ENCODE results near the gene PPFIA2. TPM values are rescaled to one million over a fixed set of nuclear protein-coding genes. Genes with fewer than 3 reads are reported as not detected.
A peak's percentile ranks its signal among the peaks of the same experiment; 100 is the strongest.

PPFIA2 gene
- 56.6 and 65.3 TPM in 2 replicates for polyA plus RNA-seq
- polyA minus RNA-seq, result 230 and 284 TPM in 2 replicates

GRCh38 chr12:81759190-81760051 lies at the start of gene PPFIA2:
TSS of gene PPFIA2 (minus strand) at chr12:81759350.
- TF ChIP-seq RAD21 (conservative IDR thresholded peaks at IDR 0.05), result peak; percentile 48
- TF ChIP-seq MXI1 (conservative IDR thresholded peaks at IDR 0.05; ENCODE audit: poor library complexity, severe bottlenecking), result peak; percentile 56
- TF ChIP-seq SMC3 (conservative IDR thresholded peaks at IDR 0.05; ENCODE audit: poor library complexity), result peak; percentile 52
- peak; percentile 84 for TF ChIP-seq POLR2AphosphoS5 (IDR thresholded peaks at IDR 0.05)
- TF ChIP-seq EP300 (conservative IDR thresholded peaks at IDR 0.05; ENCODE audit: poor library complexity, severe bottlenecking), result peak; percentile 37
- TF ChIP-seq CTCF (IDR thresholded peaks at IDR 0.05; ENCODE audit: poor library complexity, severe bottlenecking), result no peak
- TF ChIP-seq TAF1 (IDR thresholded peaks at IDR 0.05; ENCODE audit: low read depth), result peak; percentile 82
- TF ChIP-seq REST (IDR thresholded peaks at IDR 0.05; ENCODE audit: borderline replicate concordance), result peak; percentile 89
- TF ChIP-seq EZH2 (IDR thresholded peaks at IDR 0.05; ENCODE audit: borderline replicate concordance, insufficient read depth, low read length, poor library complexity, severe bottlenecking), result no peak
- peaks cover 3% of the 10 kb centered on the region for H3F3A ChIP-seq (ENCODE audit: insufficient read depth, low read length, poor library complexity, severe bottlenecking)
- no peaks in the 10 kb centered on the region for H3K36me3 ChIP-seq (ENCODE audit: insufficient read depth, low read length)
- peak within 1 kb of the TSS; percentile 93 for H3K9ac ChIP-seq (ENCODE audit: low read length)
- no peaks in the 10 kb centered on the region for H4K20me1 ChIP-seq (ENCODE audit: insufficient read depth)
- H3K27me3 ChIP-seq (ENCODE audit: insufficient read depth, low read depth, low read length), result peaks cover 3% of the 10 kb centered on the region
- H2AFZ ChIP-seq (ENCODE audit: low read depth, low read length), result peak within 1 kb of the TSS; percentile 76
- peak within 1 kb of the TSS; percentile 68 for H3K4me2 ChIP-seq (ENCODE audit: low read length)
- no peaks in the 10 kb centered on the region for H3K9me3 ChIP-seq (ENCODE audit: low read length)
- H3K79me2 ChIP-seq (replicated peaks; ENCODE audit: insufficient read depth, low read length), result peaks cover 33% of the 10 kb centered on the region
- no peaks in the 10 kb centered on the region for H3K9me2 ChIP-seq (ENCODE audit: insufficient read depth, low read length)
- H3K4me3 ChIP-seq (ENCODE audit: low read length), result peak within 1 kb of the TSS; percentile 76
- H3K27ac ChIP-seq (ENCODE audit: low read length), result peak within 1 kb of the TSS; percentile 94

- H3K27ac ChIP-seq (ENCODE audit: low read length), result no peak overlapping the region
- no peaks in the 10 kb centered on the region for H3K36me3 ChIP-seq (ENCODE audit: insufficient read depth, low read length)
- H3K27me3 ChIP-seq (ENCODE audit: insufficient read depth, low read depth, low read length), result no peaks in the 10 kb centered on the region
- no peaks in the 10 kb centered on the region for H3F3A ChIP-seq (ENCODE audit: insufficient read depth, low read length, poor library complexity, severe bottlenecking)
- H3K79me2 ChIP-seq (replicated peaks; ENCODE audit: insufficient read depth, low read length), result no peaks in the 10 kb centered on the region
- no peaks in the 10 kb centered on the region for H3K9me2 ChIP-seq (ENCODE audit: insufficient read depth, low read length)
- no peak overlapping the region for H3K9ac ChIP-seq (ENCODE audit: low read length)
- H3K4me2 ChIP-seq (ENCODE audit: low read length), result no peak overlapping the region
- no peak overlapping the region for H2AFZ ChIP-seq (ENCODE audit: low read depth, low read length)
- TF ChIP-seq SMC3 (conservative IDR thresholded peaks at IDR 0.05; ENCODE audit: poor library complexity) (no peak), EP300 (conservative IDR thresholded peaks at IDR 0.05; ENCODE audit: poor library complexity, severe bottlenecking) (no peak), REST (IDR thresholded peaks at IDR 0.05; ENCODE audit: borderline replicate concordance) (no peak), RAD21 (conservative IDR thresholded peaks at IDR 0.05) (no peak), CTCF (IDR thresholded peaks at IDR 0.05; ENCODE audit: poor library complexity, severe bottlenecking) (no peak), TAF1 (IDR thresholded peaks at IDR 0.05; ENCODE audit: low read depth) (no peak), EZH2 (IDR thresholded peaks at IDR 0.05; ENCODE audit: borderline replicate concordance, insufficient read depth, low read length, poor library complexity, severe bottlenecking) (no peak), MXI1 (conservative IDR thresholded peaks at IDR 0.05; ENCODE audit: poor library complexity, severe bottlenecking) (no peak), POLR2AphosphoS5 (IDR thresholded peaks at IDR 0.05) (no peak)
- H4K20me1 ChIP-seq (ENCODE audit: insufficient read depth), result no peaks in the 10 kb centered on the region
- H3K9me3 ChIP-seq (ENCODE audit: low read length), result no peaks in the 10 kb centered on the region
- H3K4me3 ChIP-seq (ENCODE audit: low read length), result no peak overlapping the region
Measured at GRCh38 chr12:81800298-81801148, 41.4 kb upstream of the PPFIA2 start.

All from neural cell (in vitro differentiated cells).